ENCODE results near the gene OR56A3.

The OR56A3 gene

GRCh38 chr11:5910540-5910939, 31.5 kb upstream of the OR56A3 start:
- no peak overlapping the region for H3K27ac ChIP-seq (replicated peaks)
- H3K27me3 ChIP-seq (ENCODE audit: insufficient read depth, poor library complexity, severe bottlenecking) = no peaks in the 10 kb centered on the region
- DNase-seq (ENCODE audit: low read depth in 1 of 2, low spot score in 1 of 2) = no peak
- TF ChIP-seq, protein P1, sequence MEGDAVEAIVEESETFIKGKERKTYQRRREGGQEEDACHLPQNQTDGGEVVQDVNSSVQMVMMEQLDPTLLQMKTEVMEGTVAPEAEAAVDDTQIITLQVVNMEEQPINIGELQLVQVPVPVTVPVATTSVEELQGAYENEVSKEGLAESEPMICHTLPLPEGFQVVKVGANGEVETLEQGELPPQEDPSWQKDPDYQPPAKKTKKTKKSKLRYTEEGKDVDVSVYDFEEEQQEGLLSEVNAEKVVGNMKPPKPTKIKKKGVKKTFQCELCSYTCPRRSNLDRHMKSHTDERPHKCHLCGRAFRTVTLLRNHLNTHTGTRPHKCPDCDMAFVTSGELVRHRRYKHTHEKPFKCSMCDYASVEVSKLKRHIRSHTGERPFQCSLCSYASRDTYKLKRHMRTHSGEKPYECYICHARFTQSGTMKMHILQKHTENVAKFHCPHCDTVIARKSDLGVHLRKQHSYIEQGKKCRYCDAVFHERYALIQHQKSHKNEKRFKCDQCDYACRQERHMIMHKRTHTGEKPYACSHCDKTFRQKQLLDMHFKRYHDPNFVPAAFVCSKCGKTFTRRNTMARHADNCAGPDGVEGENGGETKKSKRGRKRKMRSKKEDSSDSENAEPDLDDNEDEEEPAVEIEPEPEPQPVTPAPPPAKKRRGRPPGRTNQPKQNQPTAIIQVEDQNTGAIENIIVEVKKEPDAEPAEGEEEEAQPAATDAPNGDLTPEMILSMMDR (IDR thresholded peaks at IDR 0.05; ENCODE audit: insufficient read depth, low read length) = no peak
- no peak for TF ChIP-seq GABPA (IDR thresholded peaks at IDR 0.05; ENCODE audit: low read depth)
- TF ChIP-seq REST (IDR thresholded peaks at IDR 0.05; ENCODE audit: insufficient replicate concordance, low read depth) = no peak
- TF ChIP-seq SPI1 (IDR thresholded peaks at IDR 0.05; ENCODE audit: borderline replicate concordance, low read depth) = no peak
- no peak for TF ChIP-seq POLR2AphosphoS5 (IDR thresholded peaks at IDR 0.05; ENCODE audit: low read depth)
- no peak overlapping the region for H3K4me3 ChIP-seq (replicated peaks; ENCODE audit: insufficient read depth, low read length)

GRCh38 chr11:5922749-5923426, 19.2 kb upstream of the OR56A3 start:
- no peak overlapping the region for H3K27ac ChIP-seq (replicated peaks)
- TF ChIP-seq, protein P1 (IDR thresholded peaks at IDR 0.05; ENCODE audit: insufficient read depth, low read length) = no peak
- DNase-seq (ENCODE audit: low read depth in 1 of 2, low spot score in 1 of 2) = no peak
- H3K4me3 ChIP-seq (replicated peaks; ENCODE audit: insufficient read depth, low read length) = no peak overlapping the region
- H3K27me3 ChIP-seq (ENCODE audit: insufficient read depth, poor library complexity, severe bottlenecking) = no peaks in the 10 kb centered on the region

DNA sequence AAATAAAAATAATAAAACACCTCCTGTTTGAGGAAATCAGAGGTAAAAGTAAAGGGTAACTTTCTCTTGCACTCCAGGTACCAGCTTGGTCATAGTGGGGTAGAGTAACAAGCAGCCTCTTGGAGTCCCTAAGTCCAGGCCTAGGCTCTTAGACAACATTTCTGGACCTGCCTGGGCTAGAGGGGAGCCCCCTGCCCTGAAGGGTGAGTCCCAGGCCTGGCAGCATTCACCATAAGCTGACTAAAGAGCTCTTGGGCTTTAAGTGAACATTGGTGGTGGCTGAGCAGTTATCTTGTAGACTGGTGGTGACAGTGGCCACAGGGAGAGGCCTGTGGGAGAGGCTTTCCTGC, 18.6 kb upstream of the OR56A3 start:
- H3K27ac ChIP-seq (replicated peaks) = no peak overlapping the region
- TF ChIP-seq SPI1 (IDR thresholded peaks at IDR 0.05; ENCODE audit: borderline replicate concordance, low read depth) (no peak), GABPA (IDR thresholded peaks at IDR 0.05; ENCODE audit: low read depth) (no peak), REST (IDR thresholded peaks at IDR 0.05; ENCODE audit: insufficient replicate concordance, low read depth) (no peak)
- TF ChIP-seq, protein P1 (IDR thresholded peaks at IDR 0.05; ENCODE audit: insufficient read depth, low read length) = no peak
- no peak overlapping the region for H3K4me3 ChIP-seq (replicated peaks; ENCODE audit: insufficient read depth, low read length)
- H3K27me3 ChIP-seq (ENCODE audit: insufficient read depth, poor library complexity, severe bottlenecking) = no peaks in the 10 kb centered on the region
- no peak for DNase-seq (ENCODE audit: low read depth in 1 of 2, low spot score in 1 of 2)

- TF ChIP-seq POLR2AphosphoS5 (IDR thresholded peaks at IDR 0.05; ENCODE audit: low read depth) (no peak), SPI1 (IDR thresholded peaks at IDR 0.05; ENCODE audit: borderline replicate concordance, low read depth) (no peak), REST (IDR thresholded peaks at IDR 0.05; ENCODE audit: insufficient replicate concordance, low read depth) (no peak), GABPA (IDR thresholded peaks at IDR 0.05; ENCODE audit: low read depth) (no peak)
- TF ChIP-seq, protein P1 (IDR thresholded peaks at IDR 0.05; ENCODE audit: insufficient read depth, low read length) = no peak
- Histone ChIP-seq H3K27ac (replicated peaks) (no peak overlapping the region), H3K4me3 (replicated peaks; ENCODE audit: insufficient read depth, low read length) (no peak overlapping the region), H3K27me3 (ENCODE audit: insufficient read depth, poor library complexity, severe bottlenecking) (no peaks in the 10 kb centered on the region)
- DNase-seq (ENCODE audit: low read depth in 1 of 2, low spot score in 1 of 2) = no peak
Measured at GRCh38 chr11:5923794-5924193, 18.3 kb upstream of the OR56A3 start.

Measured in HL-60 (cell line).